Sciatic nerve (tissue), 2 donors: ENCODE results near the gene SPP1. TPM values are rescaled to one million over a fixed set of nuclear protein-coding genes. Genes with fewer than 3 reads are reported as not detected.
"Not testable (repeated sequence)": the region's sequence is repeated elsewhere in the genome, so short reads cannot be mapped to it uniquely, and the experiment has no call there.

Source experiments
- ATAC-seq: fragments of 200-7000 bp; cut with Tn5 transposase; one replicate; pipeline ENCODE4 v1.9.1; 2020; ENCODE audit warnings: mild to moderate bottlenecking, moderate library complexity
- DNase-seq: peaks from one replicate; pipeline ENCODE4 v3.0.0-alpha.2; 2020; ENCODE audit warnings: low spot score
- intact Hi-C: fragments of 100-400 bp; cut with DNase I; formaldehyde crosslinking; loops from one replicate; pipeline ENCODE4 v1.14.2; 2022
- total RNA-seq: library from RNA; stranded (reverse); fragmentation: NEBNext Ultra II Directional; extraction: Animal tissue kit (Norgen Biotek cat#: 25700); gene quantifications from one replicate; pipeline ENCODE4 v1.2.1, GENCODE V29; 2021
- donor health status: DM: no; HTN: no; CAD: no.
- donor health status: DM: no; HTN: no; CAD: no.

SPP1 gene
- total RNA-seq, 1 donor from 2014 or later = 254 TPM

DNA sequence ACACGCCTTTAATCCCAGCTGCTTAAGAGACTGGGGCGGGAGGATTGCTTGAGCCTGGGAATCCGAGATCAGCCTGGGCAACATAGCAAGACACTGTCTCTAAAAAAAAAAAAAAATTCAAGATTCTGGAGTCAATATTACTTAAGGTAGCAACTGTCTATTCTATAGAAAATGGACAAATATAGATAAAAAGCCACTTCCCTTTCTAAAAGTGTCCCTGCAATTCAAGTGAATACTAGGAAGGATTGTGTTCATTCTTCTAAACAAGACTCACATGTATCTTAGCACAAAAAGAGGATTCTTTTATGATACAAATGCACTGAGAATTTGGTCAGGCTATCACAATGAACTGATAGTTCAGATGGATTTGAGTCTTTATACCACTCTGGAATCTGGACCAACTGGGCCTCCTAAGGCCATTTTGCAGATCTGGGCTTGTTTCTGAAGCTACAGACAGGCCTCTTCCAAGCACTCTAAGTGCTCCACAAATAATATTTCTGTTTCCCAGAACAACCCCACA, 38.9 kb downstream of the SPP1 start:
- no peak for ATAC-seq
- intact Hi-C loops = no loop called here
- DNase-seq = no peak

DNA sequence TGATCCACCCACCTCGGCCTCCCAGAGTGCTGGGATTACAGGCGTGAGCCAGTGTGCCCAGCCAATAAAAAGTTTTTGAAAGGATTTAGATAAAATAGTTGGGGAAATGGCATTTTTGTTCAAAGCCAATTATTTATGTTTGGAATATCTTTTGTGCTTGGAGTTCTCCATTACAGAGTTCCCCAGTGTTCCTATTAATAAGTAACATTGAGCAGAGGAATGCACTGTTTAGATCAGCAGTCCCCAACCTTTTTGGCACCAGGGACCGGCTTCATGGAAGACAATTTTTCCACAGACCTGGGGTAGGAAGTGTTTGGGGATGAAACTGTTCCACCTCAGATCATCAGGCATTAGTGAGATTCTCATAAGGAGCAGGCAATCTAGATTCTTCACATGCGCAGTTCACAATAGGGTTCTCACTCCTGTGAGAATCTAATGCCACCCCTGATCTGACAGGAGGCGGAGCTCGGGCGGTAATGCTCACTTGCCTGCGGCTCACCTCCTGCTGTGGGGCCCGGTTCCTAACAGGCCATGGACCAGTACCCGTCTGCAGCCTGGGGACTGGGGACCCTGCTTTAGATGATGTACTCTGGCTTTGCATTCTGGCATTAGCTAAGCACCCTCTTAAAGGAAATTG, 40.3 kb downstream of the SPP1 start:
- DNase-seq (no peak), ATAC-seq (no peak)
- intact Hi-C loops = no loop called here

DNA sequence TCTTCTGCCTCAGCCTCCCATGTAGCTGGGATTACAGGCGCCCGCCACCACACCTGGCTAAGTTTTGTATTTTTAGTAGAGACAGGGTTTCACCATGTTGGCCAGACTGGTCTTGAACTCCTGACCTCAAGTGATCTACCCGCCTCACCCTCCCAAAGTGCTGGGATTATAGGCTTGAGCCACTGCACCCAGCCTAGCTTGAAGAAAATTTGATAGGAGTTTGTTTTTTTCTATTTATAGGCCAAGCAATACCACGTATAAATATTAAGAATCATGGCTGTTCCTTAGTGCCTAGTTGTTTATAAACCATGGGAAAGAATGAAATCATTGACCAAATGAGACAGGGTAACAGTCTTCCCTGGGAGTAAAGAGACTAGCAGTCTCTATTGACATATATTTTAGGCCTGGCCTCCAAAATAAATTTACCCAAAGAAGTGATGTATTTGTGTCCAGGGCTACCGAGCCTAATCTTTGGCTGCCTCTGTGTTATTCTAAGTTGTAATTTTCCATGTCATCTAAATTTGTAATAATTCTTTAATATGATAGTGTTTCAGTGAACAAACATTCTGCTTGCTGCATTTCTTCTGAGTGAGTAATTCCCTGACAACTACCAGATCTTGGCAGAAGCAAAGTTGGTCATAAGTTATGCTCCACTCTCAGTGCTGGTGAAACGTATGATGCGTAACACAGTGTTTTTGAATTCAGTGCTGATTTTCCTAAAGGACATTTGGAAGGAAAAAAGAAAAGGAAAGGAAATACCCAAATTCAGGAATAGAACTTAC, 42.2 kb downstream of the SPP1 start:
- ATAC-seq = peak; percentile 97
- intact Hi-C loops = no loop called here
- DNase-seq = no peak

DNA sequence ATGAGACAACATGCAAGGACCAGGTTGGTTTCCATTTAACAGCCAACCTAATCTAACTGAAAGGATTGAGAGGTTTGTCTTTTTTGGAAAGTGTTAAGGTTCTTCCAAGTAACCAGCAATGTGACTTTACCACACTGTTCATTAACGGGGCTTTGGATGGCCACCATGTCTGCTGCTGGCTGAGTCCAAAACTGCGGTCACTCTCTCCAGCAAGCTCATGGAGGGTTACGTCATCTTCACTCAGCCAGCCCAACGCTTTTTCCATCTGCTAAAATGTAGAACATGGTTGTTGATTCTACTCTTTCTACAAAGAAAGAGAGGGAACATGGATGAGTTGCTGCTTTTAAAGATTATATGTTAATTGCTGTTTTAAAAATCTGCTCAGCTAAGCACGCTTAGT, 43.0 kb downstream of the SPP1 start:
- DNase-seq (no peak), ATAC-seq (peak; percentile 87)
- intact Hi-C loops = no loop called here

DNA sequence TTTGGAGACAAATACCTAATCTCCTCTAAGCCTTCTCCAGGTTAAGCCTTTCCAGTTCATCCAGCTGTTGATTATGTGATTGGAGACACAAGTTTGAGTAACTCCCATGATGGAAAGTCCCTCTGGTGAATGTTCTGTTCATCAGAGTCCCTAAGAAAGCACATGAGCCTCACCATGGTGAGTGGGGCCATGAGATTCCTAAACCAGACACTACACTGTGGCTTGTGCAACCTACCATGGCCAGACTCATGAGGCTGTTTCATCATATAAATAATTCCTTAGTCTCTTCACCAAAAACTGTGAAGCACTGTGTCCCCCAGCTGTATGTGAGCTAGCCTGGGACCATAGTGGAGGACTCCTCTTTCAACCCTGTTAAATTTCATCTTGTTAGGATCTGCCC, 46.3 kb downstream of the SPP1 start:
- DNase-seq = no peak
- no peak for ATAC-seq
- intact Hi-C loops = no loop called here

DNA sequence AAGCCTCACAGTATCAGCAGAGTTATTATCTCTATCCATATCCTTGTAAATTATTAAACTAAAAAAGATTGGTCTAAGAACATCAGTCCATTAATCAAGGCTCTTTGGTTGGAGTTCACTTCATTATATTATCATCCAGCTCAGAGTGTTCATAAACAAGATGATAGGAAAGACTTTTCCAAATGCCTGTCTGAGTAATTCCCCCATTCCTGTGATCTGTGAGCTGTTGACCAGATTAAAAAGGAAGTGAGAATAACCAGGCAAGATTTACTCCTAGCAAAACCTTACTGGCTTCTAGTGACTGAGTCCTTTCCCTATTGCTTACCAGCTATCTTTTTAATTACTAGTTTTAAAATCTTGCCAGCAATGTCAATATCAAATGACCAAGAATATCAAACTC, 46.8 kb downstream of the SPP1 start:
- ATAC-seq = no peak
- no peak for DNase-seq
- intact Hi-C loops = no loop called here

DNA sequence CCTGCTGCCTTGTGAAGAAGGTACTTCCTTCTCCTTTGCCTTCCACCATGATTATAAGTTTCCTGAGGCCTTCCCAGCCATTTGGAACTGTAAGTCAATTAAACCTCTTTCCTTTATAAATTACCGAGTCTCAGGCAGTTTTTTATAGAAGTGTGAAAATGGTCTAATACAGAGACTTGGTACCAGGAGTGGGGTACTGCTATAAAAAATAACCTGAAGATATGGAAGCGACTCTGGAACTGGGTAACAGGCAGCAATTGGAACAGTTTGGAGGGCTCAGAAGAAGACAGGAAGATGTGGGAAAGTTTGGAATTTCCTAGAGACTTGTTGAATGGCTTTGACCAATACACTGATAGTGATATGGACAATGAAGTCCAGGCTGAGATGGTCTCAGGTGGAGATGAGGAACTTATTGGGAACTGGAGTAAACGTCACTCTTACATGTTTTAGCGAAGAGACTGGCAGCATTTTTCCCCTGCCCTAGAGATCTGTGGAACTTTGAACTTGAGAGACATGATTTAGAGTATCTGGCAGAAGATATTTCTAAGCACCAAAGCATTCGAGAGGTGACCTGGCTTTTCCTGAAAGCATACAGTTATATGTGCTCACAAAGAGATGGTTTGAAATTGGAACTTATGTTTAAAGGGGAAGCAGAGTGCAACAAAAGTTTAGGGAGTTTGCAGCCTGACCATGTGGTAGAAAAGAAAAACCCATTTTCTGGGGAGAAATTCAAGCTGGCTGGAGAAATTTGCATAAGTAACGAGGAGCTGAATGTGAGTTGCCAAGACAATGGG, 50.6 kb downstream of the SPP1 start:
- intact Hi-C loops, ATAC-seq, DNase-seq: not testable (repeated sequence)

DNA sequence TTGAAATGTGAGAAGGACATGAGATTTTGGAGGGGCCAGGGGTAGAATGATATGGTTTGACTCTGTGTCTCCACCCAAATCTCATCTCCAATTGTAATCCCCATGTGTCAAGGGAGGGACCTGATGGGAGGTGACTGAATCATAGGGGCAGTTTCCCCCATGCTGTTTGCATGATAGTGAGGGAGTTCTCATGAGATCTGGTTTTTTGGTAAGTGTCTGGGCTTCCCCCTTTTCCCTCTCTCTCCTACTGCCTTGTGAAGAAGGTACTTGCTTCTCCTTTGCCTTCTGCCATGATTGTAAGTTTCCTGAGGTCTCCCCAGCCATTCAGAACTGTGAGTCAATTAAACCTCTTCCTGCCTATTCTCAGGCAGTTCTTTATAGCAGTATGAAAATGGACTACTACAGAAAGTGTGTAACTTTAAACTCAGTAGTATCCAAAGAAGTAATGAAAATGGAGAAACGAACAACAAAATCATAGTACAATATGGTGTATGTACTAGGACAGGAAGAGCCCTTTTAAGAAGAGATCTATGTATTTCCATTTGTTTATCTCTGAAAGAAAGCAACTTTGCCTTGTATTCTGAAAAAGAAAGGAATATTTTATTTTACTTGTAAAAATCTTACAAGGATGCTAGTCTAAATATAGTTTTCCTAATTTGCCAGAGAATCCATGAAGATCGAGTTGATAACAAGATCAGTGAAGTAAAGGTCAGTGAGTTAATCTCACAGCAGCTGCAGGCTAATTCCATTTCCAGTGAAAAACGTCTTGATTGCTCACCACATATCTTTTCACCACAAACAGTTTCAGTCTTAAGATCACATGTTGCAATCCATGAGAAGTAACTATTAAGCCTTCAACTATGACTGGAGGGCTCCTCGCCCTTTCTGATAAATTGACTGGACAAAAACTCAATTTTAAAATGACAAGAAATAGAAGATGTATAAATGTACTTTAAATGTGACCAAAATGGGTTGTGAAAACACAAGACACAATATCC, 52.4 kb downstream of the SPP1 start:
- ATAC-seq (peak; percentile 80), DNase-seq (no peak)
- intact Hi-C loops = no loop called here

DNA sequence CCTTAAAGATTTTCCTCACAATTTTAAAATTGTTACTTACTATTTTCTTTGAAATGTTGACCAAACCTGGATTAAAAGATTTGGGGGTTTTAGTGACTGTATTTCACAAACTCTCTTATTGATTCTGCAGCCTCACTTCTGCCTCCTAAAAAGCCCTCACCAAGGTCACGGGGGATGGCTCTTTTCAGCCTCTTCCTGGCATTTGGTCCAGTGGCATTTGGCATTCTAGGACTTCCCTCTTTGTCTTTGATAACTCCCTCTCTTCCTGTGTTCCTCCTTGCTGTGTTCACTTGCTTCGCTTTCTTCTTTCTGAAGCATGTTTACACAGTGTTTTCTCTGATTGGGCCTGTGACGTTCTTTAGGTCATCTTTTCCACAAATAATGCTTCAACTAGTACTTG, 53.4 kb downstream of the SPP1 start:
- ATAC-seq (no peak), DNase-seq (no peak)
- intact Hi-C loops = no loop called here

DNA sequence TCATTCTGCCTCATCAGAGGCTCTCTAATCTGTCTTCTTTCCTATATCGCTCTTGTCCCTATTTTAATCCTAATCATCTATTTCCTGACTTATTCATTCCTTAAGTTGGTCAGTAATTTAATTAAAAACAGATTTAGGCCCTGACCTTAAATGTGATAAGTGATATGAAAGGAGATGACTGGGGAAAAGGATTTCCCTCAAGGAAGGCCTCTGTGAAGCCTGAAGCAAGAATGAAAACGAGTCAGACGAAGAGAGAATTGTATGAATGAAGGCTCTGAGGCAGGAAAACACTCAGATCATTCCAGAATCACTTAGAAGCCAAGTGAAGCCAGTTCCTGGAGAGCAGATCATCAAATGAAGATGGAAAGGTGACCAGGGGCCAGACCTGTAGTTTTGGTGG, 54.0 kb downstream of the SPP1 start:
- intact Hi-C loops = no loop called here
- DNase-seq (no peak), ATAC-seq (no peak)

DNA sequence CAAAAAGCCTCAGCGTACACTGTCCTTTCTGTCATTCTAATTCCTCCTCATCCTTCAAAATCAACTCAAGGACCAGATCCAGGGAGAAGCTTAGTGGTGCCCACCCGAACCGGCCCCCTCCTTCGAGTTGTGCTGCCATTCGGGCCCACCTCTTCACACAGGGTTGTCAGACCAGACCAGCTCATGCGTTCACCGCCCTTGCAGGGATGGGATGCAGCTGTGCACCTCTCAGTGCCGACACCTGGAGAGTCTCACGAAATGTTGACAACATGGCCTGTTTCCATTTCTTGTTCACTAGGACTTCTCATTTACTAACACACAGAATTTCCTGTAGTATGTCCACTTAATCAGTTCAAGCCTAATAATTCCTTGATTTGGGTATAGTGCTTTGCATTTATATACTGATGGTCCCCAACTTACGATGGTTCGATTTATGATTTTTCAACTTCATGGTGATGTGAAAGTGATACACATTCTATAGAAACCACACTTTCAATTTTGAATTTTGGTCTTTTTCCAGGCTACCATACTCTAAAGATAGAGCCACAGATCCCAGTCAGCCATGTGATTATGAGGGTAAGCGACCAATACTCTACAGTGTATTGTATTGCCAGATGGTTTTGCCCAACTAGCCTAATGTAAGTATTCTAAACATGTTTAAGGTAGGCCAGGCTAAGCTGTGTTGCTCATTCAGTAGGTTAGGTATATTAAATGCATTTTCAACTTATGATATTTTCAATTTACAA, 55.2 kb downstream of the SPP1 start:
- no peak for ATAC-seq
- intact Hi-C loops = no loop called here
- DNase-seq = no peak

Other genes starting within 250 kb of the SPP1 start
- gene IBSP, start 176.2 kb upstream of the SPP1 start, total RNA-seq = not detected
- gene MEPE, start 142.7 kb upstream of the SPP1 start, total RNA-seq = not detected
- gene PKD2, start 31.9 kb downstream of the SPP1 start, total RNA-seq = 61.3 TPM
- gene ABCG2, start 182.9 kb downstream of the SPP1 start, total RNA-seq = 3.6 TPM